Choroid plexus epithelial cell (primary cell): ENCODE measurements around the gene PACS1.
A peak's percentile ranks its signal among the peaks of the same experiment; 100 is the strongest.

Experiments
- DNase-seq: peaks from one replicate; pipeline ENCODE4 v3.0.0-alpha.2; 2010; ENCODE audit warnings: low read depth
- H3K4me3 ChIP-seq: 2 replicates; pipeline ENCODE4 v1.5.1; 2011; ENCODE audit warnings: low read depth, mild to moderate bottlenecking, control low read depth, low read length, moderate library complexity
- TF ChIP-seq, protein P1 (sequence below): conservative IDR thresholded peaks from 2 replicates; pipeline ENCODE4 v1.5.1; 2011; ENCODE audit warnings: low read depth, mild to moderate bottlenecking, control low read depth, inconsistent platforms, low read length, moderate library complexity

Gene PACS1

DNA sequence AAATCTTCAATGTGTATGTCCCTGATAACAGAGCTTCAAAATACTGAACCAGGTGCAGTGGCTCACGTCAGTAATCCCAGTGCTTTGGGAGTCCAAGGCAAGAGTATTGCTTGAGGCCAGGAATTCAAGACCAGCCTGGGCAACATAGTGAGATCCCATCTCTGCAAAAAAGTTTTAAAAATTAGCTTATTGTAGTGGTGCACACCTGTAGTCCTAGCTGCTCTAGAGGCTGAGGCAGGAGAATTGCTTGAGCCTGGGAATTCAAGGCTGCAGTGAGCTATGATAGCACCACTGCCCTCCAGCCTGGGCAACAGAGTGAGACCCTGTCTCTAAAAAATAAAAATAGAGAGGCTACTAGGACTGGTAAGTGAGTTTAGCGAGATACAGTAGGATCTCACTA, 84.0 kb downstream of the PACS1 start:
- TF ChIP-seq, protein P1, sequence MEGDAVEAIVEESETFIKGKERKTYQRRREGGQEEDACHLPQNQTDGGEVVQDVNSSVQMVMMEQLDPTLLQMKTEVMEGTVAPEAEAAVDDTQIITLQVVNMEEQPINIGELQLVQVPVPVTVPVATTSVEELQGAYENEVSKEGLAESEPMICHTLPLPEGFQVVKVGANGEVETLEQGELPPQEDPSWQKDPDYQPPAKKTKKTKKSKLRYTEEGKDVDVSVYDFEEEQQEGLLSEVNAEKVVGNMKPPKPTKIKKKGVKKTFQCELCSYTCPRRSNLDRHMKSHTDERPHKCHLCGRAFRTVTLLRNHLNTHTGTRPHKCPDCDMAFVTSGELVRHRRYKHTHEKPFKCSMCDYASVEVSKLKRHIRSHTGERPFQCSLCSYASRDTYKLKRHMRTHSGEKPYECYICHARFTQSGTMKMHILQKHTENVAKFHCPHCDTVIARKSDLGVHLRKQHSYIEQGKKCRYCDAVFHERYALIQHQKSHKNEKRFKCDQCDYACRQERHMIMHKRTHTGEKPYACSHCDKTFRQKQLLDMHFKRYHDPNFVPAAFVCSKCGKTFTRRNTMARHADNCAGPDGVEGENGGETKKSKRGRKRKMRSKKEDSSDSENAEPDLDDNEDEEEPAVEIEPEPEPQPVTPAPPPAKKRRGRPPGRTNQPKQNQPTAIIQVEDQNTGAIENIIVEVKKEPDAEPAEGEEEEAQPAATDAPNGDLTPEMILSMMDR = no peak
- DNase-seq = no peak
- no peak overlapping the region for H3K4me3 ChIP-seq

DNA sequence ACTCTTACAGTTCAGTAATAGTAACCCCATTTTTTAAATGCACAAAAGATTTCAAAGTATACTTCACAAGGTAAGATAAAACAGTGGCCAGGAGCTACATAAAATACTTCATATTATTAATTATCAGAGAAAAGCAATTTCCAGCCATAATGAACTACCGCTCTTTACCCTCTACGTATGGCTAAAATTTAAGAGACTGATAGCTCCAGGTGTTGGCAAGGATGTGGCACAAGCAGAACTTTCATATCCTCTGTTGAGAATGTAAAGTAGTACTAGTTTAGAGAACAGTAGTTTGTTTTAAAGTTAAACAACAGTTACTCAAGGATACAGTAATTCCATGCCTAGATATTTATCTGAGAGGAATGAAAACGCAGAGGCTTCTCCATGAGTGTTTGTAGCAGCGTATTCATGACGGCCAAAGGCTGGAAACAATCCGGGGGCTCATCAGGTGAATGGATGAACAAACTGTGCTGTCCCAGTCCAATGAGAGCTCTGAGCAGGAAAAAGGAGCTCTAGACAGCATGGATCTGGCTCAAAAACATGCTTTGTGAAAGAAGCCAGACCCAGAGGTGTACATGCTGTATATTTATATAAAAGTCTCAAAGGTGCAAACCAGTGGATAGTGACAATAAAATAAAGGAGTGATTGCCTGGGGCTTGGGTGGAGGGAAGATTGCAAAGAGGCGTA, 85.5 kb downstream of the PACS1 start:
- DNase-seq = no peak
- H3K4me3 ChIP-seq = no peak overlapping the region
- TF ChIP-seq, protein P1 = no peak

DNA sequence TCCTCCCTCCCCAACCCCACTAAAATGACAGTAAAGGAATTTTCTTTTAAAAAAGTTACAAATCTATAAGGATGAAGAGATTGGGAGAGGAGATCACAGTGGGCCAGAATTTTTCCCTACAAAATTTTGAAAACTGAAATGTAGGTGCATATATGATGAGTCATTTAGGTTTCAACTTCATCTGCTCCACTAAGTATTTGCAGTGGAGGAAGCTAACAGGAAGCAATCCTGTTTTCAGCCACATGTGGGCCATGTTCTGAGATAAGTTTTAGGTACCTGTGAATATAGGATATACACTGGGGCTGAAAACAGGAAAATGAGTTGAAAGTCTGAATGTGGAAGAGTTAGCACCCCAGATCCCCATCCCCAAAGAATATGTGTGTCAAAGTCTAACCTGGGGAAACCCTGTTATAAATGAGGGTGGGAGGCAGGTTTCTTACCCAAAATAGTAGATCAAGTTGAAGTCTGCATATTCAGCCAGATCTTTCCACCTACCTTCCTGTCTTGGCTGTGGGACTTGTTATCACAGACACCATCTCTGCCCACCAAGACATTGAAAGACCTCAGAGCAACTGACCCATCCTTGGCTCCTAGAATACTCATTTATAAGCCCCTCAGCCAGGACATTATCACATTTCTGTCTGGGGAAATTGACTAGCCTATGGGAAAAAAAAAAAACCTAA, 87.3 kb downstream of the PACS1 start:
- peak; percentile 48 for DNase-seq
- TF ChIP-seq, protein P1 = peak; percentile 13
- H3K4me3 ChIP-seq = no peak overlapping the region

DNA sequence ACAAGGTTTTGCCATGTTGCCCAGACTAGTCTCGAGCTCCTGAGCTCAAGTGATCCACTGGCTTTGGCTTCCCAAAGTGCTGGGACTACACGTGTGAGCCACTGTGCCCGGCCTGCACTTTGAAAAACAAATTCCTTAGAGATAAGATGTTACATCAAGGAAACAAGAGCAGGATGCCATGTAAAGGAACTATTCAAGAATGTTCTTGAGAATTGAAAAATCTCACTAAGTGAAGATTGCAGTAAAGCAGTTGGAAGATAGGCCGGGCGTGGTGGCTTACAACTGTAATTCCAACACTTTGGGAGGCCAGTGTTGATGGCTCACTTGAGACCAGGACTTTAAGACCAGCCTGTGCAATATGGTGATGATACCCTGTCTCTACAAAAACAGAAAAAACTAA, 88.1 kb downstream of the PACS1 start:
- no peak for DNase-seq
- H3K4me3 ChIP-seq = no peak overlapping the region
- TF ChIP-seq, protein P1 = no peak

DNA sequence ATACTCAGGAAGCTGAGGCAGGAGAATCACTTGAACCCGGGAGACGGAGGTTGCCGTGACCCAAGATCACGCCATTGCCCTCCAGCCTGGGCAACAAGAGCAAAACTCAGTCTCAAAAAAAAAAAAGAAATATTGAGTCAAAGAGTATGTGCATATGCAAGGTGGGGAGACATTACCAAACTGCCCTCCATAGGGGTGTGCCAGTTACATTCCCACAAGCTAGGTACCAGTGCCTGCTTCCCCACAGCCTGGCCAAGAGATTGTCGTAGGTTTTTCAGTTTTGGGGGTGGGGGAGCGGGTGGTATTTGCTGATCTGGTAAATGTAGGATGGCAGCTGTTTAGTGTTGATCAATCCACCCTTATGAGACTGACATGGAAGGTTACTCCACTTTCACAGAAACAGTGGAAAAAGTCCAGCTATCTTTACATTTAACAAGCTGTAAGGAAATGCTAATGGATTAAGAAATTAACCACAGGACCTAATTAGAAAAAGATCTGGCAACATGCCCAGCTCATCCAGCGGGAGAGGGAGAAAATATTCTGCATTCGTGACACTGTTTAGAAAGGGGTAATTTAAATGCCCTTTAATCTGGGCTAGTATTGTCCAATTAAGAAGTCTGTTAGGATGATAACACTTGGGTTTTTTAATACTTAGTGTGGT, 89.4 kb downstream of the PACS1 start:
- TF ChIP-seq, protein P1 = no peak
- no peak for DNase-seq
- H3K4me3 ChIP-seq = no peak overlapping the region

DNA sequence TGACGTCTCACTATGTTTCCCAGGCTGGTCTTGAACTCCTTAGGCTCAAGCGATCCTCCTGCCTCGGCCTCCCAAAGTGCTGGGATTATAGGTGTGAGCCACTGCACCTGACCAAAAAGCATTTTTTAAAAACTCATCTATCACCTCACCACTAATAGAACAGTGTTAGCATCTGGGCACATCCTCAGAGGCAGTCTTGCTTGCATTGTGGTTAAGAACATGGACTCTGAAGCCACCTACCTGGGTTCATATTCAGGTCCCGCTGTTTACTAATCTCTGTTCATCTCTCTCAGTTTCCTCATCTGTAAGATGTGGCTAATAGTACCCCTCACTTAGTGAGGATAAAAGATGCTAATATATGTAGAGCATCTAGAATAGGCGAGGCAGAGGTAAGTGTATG, 90.6 kb downstream of the PACS1 start:
- no peak for DNase-seq
- no peak overlapping the region for H3K4me3 ChIP-seq
- TF ChIP-seq, protein P1 = no peak
